GM12874 (cell line): Measurements from ENCODE around the gene CIAO3.

Experiments used
- TF ChIP-seq, protein P1 (sequence below): IDR thresholded peaks from 2 replicates; pipeline ENCODE4 v1.5.1; 2011; ENCODE audit warnings: low read depth, mild to moderate bottlenecking, control low read depth, low read length, moderate library complexity; ENCODE audit not compliant: insufficient read depth

The CIAO3 gene

DNA sequence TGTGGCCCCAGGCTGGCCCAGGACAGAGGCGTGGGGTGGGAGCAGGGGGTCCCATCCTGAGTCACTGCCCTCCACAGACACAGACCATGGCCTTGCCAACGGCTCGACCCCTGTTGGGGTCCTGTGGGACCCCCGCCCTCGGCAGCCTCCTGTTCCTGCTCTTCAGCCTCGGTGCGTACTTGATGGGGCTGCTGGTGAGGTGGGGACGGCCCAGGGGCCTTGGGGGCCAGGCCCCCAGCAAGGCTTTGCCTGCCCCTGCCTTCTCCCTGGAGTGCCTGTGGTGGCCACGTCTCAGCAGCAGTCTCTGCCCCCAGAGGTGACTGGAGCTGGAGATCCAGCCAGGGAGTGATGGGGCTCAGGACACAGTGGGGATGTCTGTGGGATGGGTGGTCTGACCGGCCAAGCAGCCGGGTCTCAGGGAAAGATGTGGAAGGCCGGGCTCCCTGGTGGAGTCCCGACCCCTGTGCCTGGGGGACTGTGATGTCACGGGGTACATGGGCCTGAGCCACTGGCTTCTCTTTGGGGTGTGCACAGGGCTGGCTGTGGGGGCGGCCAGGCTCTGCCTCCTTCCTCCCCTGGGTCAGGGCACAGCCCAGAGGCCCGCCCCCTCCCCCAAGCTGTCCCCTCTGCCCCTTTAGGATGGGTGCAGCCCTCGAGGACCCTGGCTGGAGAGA lies 21.9 kb upstream of the CIAO3 start:
- TF ChIP-seq, protein P1, sequence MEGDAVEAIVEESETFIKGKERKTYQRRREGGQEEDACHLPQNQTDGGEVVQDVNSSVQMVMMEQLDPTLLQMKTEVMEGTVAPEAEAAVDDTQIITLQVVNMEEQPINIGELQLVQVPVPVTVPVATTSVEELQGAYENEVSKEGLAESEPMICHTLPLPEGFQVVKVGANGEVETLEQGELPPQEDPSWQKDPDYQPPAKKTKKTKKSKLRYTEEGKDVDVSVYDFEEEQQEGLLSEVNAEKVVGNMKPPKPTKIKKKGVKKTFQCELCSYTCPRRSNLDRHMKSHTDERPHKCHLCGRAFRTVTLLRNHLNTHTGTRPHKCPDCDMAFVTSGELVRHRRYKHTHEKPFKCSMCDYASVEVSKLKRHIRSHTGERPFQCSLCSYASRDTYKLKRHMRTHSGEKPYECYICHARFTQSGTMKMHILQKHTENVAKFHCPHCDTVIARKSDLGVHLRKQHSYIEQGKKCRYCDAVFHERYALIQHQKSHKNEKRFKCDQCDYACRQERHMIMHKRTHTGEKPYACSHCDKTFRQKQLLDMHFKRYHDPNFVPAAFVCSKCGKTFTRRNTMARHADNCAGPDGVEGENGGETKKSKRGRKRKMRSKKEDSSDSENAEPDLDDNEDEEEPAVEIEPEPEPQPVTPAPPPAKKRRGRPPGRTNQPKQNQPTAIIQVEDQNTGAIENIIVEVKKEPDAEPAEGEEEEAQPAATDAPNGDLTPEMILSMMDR, result no peak

DNA sequence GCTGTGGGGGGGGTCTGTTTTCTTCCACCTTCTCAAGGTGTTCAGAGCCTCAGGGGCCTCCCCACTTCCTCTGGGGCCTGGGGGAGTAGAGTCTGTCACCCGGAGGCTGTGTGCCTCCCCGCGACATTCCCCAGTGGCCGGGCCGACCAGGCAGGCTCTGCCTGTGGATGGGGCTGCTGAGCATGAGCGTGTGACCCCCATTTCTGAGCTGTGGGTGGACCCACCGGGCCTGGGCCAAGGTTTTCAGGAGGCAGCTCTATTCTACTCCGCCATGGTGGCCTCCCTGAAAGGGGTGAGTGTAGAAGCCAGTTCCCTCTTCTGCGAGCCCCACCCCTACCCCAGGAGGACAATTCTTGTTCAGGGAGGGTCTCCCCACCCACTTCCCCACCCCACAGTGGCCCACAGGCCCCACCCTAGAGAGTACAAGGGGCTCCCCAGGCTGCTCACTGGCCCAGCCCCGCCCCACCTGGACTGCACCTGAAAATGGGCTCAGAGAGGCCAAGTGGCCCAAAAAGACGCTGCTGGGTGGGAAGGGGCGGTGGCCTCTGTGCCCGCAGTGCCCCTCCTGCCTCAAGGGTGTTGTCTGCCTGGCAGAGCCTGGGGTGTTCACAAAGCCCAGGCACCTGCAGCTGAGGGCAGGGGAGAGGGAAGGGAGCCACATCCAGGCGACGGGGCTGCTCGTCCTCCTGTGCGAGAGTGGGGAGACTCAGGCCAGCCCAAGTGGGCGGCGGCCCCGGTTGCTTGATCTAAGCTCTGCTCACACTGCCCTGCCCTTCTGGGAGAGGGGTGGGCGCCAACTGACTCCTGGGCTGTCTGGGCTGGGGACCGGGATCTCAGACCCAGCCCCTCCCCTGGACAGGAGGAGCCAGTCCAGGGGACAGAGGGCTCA lies 21.1 kb upstream of the CIAO3 start:
- TF ChIP-seq, protein P1, result no peak

DNA sequence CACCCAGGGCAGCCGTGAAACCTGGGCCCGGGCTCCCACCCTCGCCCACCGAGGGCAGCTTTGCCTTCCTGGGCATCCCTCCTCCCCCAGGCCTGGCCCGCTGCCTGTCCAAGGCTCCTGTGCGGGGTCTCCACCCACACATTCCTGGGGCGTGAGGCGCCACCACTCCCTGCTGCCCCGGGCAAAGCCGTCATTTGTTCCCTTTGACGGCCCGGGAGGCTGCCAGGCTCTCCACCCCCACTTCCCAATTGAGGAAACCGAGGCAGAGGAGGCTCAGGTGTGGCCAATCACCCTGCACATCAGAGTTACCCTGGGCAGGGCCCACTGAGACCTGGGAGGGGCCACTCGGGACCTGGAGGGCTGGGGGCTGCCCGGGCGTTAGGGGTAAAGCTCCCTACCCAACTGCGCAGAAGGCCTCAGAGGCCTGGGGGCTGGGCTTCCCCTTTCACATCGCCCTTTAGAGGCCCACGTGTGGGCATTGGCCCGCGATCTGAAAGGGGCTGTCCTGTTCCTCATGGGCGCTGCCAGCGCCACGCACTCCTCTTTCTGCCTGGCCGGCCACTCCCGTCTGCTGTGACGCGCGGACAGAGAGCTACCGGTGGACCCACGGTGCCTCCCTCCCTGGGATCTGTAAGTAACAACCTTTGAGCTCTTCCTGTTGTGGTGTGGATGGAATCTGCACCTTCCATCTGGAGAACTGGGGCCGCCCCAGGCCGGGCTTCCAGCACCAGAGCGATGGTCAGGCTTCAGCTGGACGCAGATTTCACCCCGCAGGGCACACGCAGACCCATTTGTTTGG lies 19.9 kb upstream of the CIAO3 start, which contains the start of gene MSLN:
Gene MSLN (plus strand): TSS at position 190 of the 799 bp plus-strand sequence. CDS start 1,947 bp downstream, outside the sequence.
- TF ChIP-seq, protein P1, result no peak

DNA sequence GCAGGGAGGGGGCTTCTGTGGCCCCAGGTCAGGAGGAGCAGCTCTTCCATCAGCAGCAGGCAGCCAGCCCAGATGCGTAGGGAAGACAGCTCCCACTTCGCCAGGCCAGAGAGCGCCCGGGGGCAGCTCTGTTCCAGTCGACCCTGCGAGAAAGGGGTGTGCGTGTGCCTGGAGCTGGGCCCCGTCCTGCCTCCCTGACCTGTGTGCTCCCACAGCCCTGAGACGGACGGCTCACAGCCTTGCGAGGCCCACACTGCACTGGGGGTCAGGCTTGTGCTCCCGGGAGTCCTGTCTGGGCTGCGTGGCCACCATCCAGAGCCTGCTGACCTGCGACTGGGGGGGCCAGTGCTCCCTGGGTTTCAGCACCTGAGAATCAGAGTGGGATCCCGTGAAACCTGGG lies 19.3 kb upstream of the CIAO3 start:
- TF ChIP-seq, protein P1, result no peak

DNA sequence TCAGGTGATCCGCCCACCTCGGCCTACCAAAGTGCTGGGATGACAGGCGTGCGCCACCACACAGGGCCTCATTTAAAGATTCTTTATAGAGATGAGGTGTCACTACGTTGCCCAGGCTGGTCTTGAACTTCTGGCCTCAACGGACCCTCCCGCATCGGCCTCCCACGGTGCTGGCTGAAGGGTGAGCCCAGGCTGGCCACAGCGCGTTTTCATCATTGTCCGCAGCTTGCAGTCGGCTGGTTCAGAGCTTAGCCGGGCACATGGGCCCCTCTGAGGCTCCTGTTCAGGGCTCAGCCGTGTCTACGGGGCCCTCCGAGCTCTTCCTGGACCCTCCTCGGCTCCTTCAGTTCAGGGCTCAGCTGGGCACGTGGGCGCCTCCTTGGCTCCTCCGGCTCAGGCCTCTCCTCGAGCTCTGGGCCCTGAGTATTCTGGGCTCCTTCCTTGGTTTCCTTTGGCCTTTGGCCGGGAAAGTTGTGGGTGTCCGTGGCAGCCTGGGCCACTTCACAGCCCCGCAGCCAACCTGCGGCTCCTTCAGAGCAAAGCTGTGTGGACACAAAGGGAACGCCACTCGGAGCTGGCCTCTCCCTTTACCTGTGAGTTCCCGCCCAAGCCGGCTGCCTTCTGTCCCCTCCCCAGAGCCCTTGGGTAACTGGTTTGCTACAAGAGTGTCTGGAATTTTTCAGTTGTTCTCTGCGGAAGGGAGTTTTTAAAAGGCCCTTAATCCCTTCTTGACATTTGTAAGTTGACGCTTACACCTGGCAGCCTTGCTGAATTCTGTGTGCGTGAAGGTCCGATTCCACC lies 18.5 kb upstream of the CIAO3 start:
- TF ChIP-seq, protein P1, result no peak

DNA sequence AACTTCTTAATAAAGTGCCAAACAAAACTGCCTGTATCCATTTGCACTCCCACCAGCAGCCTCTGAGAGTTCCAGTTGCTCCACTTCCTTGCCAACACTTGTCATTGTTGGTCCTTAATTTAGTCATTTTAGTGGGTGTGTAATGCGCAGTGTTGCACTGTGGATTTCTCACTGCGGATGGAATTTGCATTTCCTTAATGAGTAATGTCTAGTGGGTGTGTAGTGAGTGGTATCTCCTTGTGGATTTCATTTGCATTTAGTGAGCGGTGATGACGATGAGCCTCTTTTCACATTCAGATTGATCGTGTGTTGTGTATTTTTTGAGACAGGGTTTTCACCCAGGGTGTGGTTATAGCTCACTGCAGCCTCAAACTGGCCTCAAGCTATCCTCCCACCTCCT lies 15.6 kb upstream of the CIAO3 start:
- TF ChIP-seq, protein P1, result no peak

DNA sequence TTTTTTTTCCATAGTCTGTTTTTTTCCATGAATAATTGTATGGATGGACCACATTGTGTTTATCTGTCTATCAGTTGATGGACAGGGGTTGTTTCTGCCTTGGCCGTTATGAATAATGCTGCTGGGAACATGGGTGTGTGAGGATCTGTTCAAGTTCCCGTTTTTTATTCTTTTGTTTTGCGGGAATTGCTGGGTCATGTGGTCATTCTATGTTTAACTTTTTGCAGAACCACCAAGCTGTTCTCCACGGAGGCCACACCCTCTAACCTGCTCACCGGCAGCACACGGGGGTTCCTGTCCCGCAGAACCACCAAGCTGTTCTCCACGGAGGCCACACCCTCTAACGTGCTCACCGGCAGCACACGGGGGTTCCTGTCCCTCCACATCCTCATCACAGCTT lies 13.9 kb upstream of the CIAO3 start:
- TF ChIP-seq, protein P1, result no peak
